Measurements from ENCODE around the gene HIGD2A. TPM values are rescaled to one million over a fixed set of nuclear protein-coding genes. Genes with fewer than 3 reads are reported as not detected.

The HIGD2A gene
- polyA plus RNA-seq, 1 donor from 2014 or later = 61.8 TPM

- Histone ChIP-seq H3K4me2 (ENCODE audit: low read length) (no peak overlapping the region), H3K27me3 (ENCODE audit: insufficient read depth, low read depth, low read length) (no peaks in the 10 kb centered on the region), H3K79me2 (replicated peaks; ENCODE audit: insufficient read depth, low read length) (no peaks in the 10 kb centered on the region), H3K9ac (ENCODE audit: low read length) (no peak overlapping the region), H3K9me3 (ENCODE audit: low read length) (no peaks in the 10 kb centered on the region), H3K36me3 (ENCODE audit: insufficient read depth, low read length) (no peaks in the 10 kb centered on the region), H4K20me1 (ENCODE audit: insufficient read depth) (no peaks in the 10 kb centered on the region), H3F3A (ENCODE audit: insufficient read depth, low read length, poor library complexity, severe bottlenecking) (no peaks in the 10 kb centered on the region), H2AFZ (ENCODE audit: low read depth, low read length) (no peak overlapping the region), H3K9me2 (ENCODE audit: insufficient read depth, low read length) (no peaks in the 10 kb centered on the region), H3K4me3 (ENCODE audit: low read length) (no peak overlapping the region), H3K27ac (ENCODE audit: low read length) (no peak overlapping the region)
- TF ChIP-seq EP300 (conservative IDR thresholded peaks at IDR 0.05; ENCODE audit: poor library complexity, severe bottlenecking) (no peak), EZH2 (IDR thresholded peaks at IDR 0.05; ENCODE audit: borderline replicate concordance, insufficient read depth, low read length, poor library complexity, severe bottlenecking) (no peak), CTCF (IDR thresholded peaks at IDR 0.05; ENCODE audit: poor library complexity, severe bottlenecking) (no peak), REST (IDR thresholded peaks at IDR 0.05; ENCODE audit: borderline replicate concordance) (no peak), MXI1 (conservative IDR thresholded peaks at IDR 0.05; ENCODE audit: poor library complexity, severe bottlenecking) (no peak), SMC3 (conservative IDR thresholded peaks at IDR 0.05; ENCODE audit: poor library complexity) (no peak), RAD21 (conservative IDR thresholded peaks at IDR 0.05) (no peak), POLR2AphosphoS5 (IDR thresholded peaks at IDR 0.05) (no peak), TAF1 (IDR thresholded peaks at IDR 0.05; ENCODE audit: low read depth) (no peak)
Measured at GRCh38 chr5:176405656-176406435, 17.3 kb downstream of the HIGD2A start.

- no peaks in the 10 kb centered on the region for H3K36me3 ChIP-seq (ENCODE audit: insufficient read depth, low read length)
- no peaks in the 10 kb centered on the region for H3F3A ChIP-seq (ENCODE audit: insufficient read depth, low read length, poor library complexity, severe bottlenecking)
- H3K4me2 ChIP-seq (ENCODE audit: low read length) = no peak overlapping the region
- no peaks in the 10 kb centered on the region for H4K20me1 ChIP-seq (ENCODE audit: insufficient read depth)
- TF ChIP-seq RAD21 (conservative IDR thresholded peaks at IDR 0.05) (no peak), TAF1 (IDR thresholded peaks at IDR 0.05; ENCODE audit: low read depth) (no peak), REST (IDR thresholded peaks at IDR 0.05; ENCODE audit: borderline replicate concordance) (no peak), EP300 (conservative IDR thresholded peaks at IDR 0.05; ENCODE audit: poor library complexity, severe bottlenecking) (no peak), MXI1 (conservative IDR thresholded peaks at IDR 0.05; ENCODE audit: poor library complexity, severe bottlenecking) (no peak), POLR2AphosphoS5 (IDR thresholded peaks at IDR 0.05) (no peak), SMC3 (conservative IDR thresholded peaks at IDR 0.05; ENCODE audit: poor library complexity) (no peak), EZH2 (IDR thresholded peaks at IDR 0.05; ENCODE audit: borderline replicate concordance, insufficient read depth, low read length, poor library complexity, severe bottlenecking) (no peak)
- H3K79me2 ChIP-seq (replicated peaks; ENCODE audit: insufficient read depth, low read length) = no peaks in the 10 kb centered on the region
- no peaks in the 10 kb centered on the region for H3K9me2 ChIP-seq (ENCODE audit: insufficient read depth, low read length)
- no peaks in the 10 kb centered on the region for H3K27me3 ChIP-seq (ENCODE audit: insufficient read depth, low read depth, low read length)
- H3K9me3 ChIP-seq (ENCODE audit: low read length) = no peaks in the 10 kb centered on the region
- H3K9ac ChIP-seq (ENCODE audit: low read length) = no peak overlapping the region
- H3K4me3 ChIP-seq (ENCODE audit: low read length) = no peak overlapping the region
- no peak overlapping the region for H3K27ac ChIP-seq (ENCODE audit: low read length)
- H2AFZ ChIP-seq (ENCODE audit: low read depth, low read length) = no peak overlapping the region
Measured at GRCh38 chr5:176406436-176407052, 18.0 kb downstream of the HIGD2A start.

Data from neural cell (in vitro differentiated cells).